Right atrium auricular region (tissue), 2 donors: ENCODE results near the gene ATIC. TPM values are rescaled to one million over a fixed set of nuclear protein-coding genes. Genes with fewer than 3 reads are reported as not detected.

Source experiments
- DNase-seq: peaks from one replicate; pipeline ENCODE4 v3.0.0-alpha.2; 2019; ENCODE audit warnings: low spot score
- H3K27ac ChIP-seq, 2 donors: fragments of 200-600 bp; sonication (generic); 1 replicate in 1 of 2; 2 replicates in 1 of 2; pipeline ENCODE4 v1.5.1; 2016 to 2019
- H3K27me3 ChIP-seq, 2 donors: fragments of 200-600 bp; sonication (generic); one replicate each; pipeline versions ENCODE4 v1.5.1 to v1.6.0; 2017 to 2019
- H3K36me3 ChIP-seq: fragments of 200-600 bp; sonication (generic); one replicate; pipeline ENCODE4 v1.5.1; 2016
- H3K4me1 ChIP-seq, 2 donors: fragments of 200-600 bp; sonication (generic); one replicate each; pipeline versions ENCODE4 v1.5.1 to v1.6.0; 2017 to 2019
- H3K4me3 ChIP-seq, 2 donors: fragments of 200-600 bp; sonication (generic); 1 replicate in 1 of 2; 2 replicates in 1 of 2; pipeline ENCODE4 v1.5.1; 2017 to 2019; ENCODE audit warnings: mild to moderate bottlenecking in 1 of 2, moderate library complexity in 1 of 2
- H3K9me3 ChIP-seq, 2 donors: fragments of 200-600 bp; sonication (generic); one replicate each; pipeline ENCODE4 v1.5.1; 2019
- CTCF ChIP-seq, 2 donors: fragments of 200-600 bp; sonication (generic); IDR thresholded peaks; one replicate each; pipeline ENCODE4 v1.5.1; 2019; ENCODE audit warnings: antibody characterized with exemption in 2 of 2
- total RNA-seq, 2 donors: library from RNA; depleted of rRNA; stranded (reverse); fragments of >200 nt; gene quantifications; one replicate each; pipeline ENCODE4 v1.1.0, GENCODE V29; 2016

The ATIC gene
- total RNA-seq, 2 donors from 2014 or later, result 13.8 to 25.0 TPM

- Histone ChIP-seq H3K4me1 (no peaks in the 10 kb centered on the region), H3K27me3 (no peaks in the 10 kb centered on the region), H3K4me3 (no peak overlapping the region), H3K27ac (no peak overlapping the region), H3K36me3 (peaks cover 37% of the 10 kb centered on the region), H3K9me3 (no peaks in the 10 kb centered on the region)
- TF ChIP-seq CTCF (IDR thresholded peaks at IDR 0.05), result no peak
- DNase-seq, result no peak
Observed at GRCh38 chr2:215328066-215328465, 16.2 kb downstream of the ATIC start.

GRCh38 chr2:215332872-215333595, 21.2 kb downstream of the ATIC start:
- Histone ChIP-seq H3K4me1 (no peaks in the 10 kb centered on the region), H3K36me3 (peaks cover 34% of the 10 kb centered on the region)

GRCh38 chr2:215338883-215339679, 27.2 kb downstream of the ATIC start:
- peaks cover 37% of the 10 kb centered on the region for H3K36me3 ChIP-seq
- no peak for DNase-seq

More at GRCh38 chr2:215332872-215333595, 21.2 kb downstream of the ATIC start:
- Histone ChIP-seq H3K4me3 (no peak overlapping the region), H3K9me3 (no peaks in the 10 kb centered on the region), H3K27me3 (no peaks in the 10 kb centered on the region), H3K27ac (no peak overlapping the region)
- no peak for DNase-seq
- TF ChIP-seq CTCF (IDR thresholded peaks at IDR 0.05), result no peak

GRCh38 chr2:215347878-215348277, 36.0 kb downstream of the ATIC start:
- no peak for TF ChIP-seq CTCF (IDR thresholded peaks at IDR 0.05)
- DNase-seq, result no peak
- Histone ChIP-seq H3K36me3 (peaks cover 61% of the 10 kb centered on the region), H3K4me1 (no peaks in the 10 kb centered on the region), H3K4me3 (no peak overlapping the region), H3K27ac (no peak overlapping the region), H3K27me3 (no peaks in the 10 kb centered on the region), H3K9me3 (no peaks in the 10 kb centered on the region)

More at GRCh38 chr2:215338883-215339679, 27.2 kb downstream of the ATIC start:
- Histone ChIP-seq H3K9me3 (no peaks in the 10 kb centered on the region), H3K4me1 (no peaks in the 10 kb centered on the region), H3K27me3 (no peaks in the 10 kb centered on the region), H3K4me3 (no peak overlapping the region), H3K27ac (no peak overlapping the region)
- no peak for TF ChIP-seq CTCF (IDR thresholded peaks at IDR 0.05)

GRCh38 chr2:215352602-215353001, 40.7 kb downstream of the ATIC start:
- Histone ChIP-seq H3K36me3 (peaks cover 25% of the 10 kb centered on the region), H3K4me1 (no peaks in the 10 kb centered on the region), H3K27ac (no peak overlapping the region), H3K27me3 (no peaks in the 10 kb centered on the region), H3K4me3 (no peak overlapping the region), H3K9me3 (no peaks in the 10 kb centered on the region)
- DNase-seq, result no peak
- no peak for TF ChIP-seq CTCF (IDR thresholded peaks at IDR 0.05)
